Amygdala (tissue), 56 donors: ENCODE results near the gene NELL1.

ENCODE experiments used
- DNase-seq, 56 donors: peaks; one replicate each; lab custom pipeline; 2025; lab: John Stamatoyannopoulos, UW

Gene NELL1

DNA sequence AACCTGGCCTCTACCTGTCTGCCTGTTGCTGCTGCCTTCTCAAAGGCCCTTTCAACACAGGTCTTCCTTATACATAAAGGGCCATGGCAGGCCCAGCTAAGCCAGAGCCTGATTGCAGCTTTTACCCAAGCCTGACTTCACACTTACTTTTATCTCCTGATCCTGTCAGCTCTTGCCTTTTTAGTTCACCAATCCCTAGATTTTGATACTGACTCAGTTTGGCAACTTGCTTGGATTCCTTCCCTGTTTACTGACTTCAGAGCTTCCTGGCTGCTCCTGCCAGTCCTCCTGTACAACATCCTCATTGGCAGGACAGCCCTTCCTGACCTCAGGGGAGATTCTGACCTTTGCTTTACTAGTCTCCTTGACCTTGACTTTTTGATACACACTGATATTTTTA is 195.2 kb downstream of the NELL1 start:
- DNase-seq = no peak

DNA sequence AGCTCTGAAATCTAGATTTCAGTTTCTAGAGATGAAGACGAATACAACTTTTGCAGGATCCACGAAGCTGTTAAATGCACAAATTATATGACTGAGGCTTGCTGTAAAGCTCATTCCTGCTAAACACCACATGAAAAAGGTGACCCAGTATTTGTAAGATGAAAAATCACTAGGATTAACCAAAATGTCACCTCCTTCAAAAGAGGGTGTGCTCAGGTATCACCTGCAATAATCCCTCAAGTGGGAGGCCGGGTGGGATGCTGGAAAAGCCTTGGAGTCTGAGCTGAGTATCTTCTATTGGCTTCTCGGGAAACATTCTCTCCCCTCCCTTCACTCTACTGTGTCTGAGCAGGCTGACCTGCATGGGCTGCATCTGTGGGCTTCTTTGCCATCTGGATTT is 195.8 kb downstream of the NELL1 start:
- no peak for DNase-seq

- no peak for DNase-seq
Measured at GRCh38 chr11:20869123-20869522, 199.7 kb downstream of the NELL1 start.

DNA sequence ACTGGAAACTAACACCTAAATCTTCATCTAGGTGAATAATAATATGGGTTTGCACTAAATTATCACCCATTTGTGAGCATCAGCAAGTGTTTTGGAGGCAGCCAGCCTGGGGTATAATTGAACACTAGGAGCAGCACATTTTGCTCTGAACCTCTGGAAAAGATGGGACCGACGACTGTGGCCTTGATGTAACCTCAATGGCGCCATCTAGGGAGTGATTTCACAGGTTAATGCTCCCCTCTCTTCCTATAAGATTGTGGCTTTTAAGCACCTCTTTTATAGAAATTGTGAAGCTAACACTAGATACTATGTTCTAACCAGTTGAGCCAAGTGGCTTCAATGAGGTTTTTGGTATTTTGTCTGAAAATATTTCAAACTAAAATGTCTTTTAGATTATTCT is 203.7 kb downstream of the NELL1 start:
- peak in 3 of 56 donors; percentile 1 to 12 (median 11) for DNase-seq

- DNase-seq = no peak
Measured at GRCh38 chr11:20874358-20874757, 205.0 kb downstream of the NELL1 start.

GRCh38 chr11:20875889-20876288 is 206.5 kb downstream of the NELL1 start:
- no peak for DNase-seq

- DNase-seq = no peak
Measured at GRCh38 chr11:20876738-20877137, 207.4 kb downstream of the NELL1 start.

- no peak for DNase-seq
Measured at GRCh38 chr11:20880094-20880493, 210.7 kb downstream of the NELL1 start.

DNA sequence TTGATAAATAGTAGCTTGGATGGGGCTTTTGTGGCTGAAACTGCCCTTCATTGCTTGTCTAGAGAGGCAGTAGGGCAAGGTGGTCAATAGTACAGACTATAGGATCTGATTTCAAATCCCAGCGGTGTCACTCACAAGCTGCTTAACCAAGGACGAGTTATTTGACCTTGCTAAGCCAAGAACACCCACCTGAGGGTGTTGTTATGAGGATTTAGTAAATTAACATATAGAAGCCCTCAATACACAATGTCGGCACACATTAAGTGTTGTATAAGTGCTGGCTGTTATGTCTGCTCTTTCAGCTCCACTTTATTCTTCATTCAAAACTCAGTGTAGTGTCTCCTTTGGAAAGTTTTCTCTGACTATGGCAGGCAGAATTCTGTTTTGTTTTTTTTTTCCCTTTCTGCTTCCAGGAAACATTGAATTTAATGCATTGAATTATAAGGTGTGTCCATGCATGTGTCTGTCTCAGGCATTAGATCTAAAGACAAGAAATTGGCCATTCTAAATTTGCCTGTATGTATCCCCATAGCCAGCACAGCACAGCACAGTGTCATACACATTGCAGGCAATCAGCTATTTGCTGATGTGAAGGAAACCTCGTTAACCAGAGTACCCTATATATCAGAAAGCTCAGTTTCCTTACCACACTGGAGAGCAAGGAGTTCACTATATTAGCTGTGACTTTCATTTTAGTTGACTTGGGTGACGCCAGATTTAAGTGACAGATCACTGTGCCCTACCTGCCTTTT is 212.1 kb downstream of the NELL1 start:
- DNase-seq = no peak

GRCh38 chr11:20887137-20887536 is 217.8 kb downstream of the NELL1 start:
- DNase-seq = no peak

DNA sequence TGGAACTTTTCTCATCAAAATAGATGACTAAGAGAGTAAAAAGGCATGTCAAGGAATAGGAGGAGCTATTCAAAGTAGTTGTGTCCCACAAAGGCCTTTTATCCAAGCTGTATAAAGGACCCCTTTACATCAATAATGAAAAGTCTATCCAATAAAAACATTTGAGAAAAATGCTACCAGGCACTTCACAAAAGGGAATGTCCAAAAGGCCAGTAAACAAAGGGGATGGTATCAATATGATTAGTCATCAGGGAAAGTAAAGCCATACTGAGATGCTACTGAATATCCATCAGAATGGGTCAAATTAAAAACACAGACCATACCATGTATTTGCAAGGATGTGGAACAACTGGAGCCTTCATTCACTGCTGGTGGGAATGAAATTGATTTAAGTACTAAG is 224.9 kb downstream of the NELL1 start:
- DNase-seq = no peak

DNA sequence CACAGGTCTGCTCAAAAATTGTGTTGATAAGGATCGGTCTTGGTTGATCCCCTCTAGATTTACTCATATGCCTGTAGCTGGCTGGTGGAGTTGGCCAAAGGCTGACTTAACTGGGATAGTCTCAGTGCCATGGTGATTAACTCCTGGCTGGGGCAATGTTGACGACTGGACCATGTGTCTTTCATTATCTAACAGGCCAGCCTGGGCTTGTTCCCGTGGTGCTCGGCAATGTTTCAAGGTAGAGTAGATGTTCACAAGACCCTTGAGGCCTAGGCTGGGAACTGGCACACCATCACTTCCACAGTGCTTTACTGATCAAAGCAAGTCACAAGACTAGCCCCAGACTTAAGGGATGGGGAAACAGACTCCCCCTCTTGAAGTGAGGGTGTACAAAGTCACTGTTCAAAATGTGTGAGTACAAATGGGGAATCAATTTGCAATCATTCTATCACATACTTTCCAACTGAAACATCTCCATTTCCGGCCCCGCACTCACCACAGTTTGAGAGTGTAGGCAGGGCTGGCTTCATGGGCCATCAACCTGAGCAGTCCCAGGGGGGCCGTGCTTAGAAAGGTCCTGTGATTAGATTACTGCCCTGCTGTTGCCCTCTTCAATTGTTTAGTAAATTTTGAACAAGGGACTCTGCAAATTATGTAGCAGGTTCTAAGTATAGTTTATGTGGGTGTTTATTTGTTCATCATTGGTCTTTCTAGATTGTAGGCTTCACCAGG is 240.8 kb downstream of the NELL1 start:
- DNase-seq = no peak

DNA sequence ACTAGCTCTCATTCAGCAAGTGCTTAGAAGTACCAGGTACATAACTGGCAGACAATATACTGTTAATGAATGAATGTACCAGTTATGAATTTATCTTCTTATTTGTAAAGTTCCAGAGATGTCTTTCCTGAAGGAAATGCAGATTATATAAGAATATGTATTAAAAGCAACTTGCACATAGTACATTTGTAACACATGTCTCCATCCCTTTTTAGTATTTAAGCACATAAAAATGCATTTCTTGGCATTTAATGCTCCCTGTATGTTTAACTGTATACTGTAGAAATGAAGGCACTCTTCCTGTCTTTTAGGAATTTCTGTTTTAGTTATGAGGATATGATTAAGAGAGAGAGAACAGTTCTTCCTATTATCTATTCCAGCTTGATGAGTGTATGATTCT is 241.3 kb downstream of the NELL1 start:
- no peak for DNase-seq

DNA sequence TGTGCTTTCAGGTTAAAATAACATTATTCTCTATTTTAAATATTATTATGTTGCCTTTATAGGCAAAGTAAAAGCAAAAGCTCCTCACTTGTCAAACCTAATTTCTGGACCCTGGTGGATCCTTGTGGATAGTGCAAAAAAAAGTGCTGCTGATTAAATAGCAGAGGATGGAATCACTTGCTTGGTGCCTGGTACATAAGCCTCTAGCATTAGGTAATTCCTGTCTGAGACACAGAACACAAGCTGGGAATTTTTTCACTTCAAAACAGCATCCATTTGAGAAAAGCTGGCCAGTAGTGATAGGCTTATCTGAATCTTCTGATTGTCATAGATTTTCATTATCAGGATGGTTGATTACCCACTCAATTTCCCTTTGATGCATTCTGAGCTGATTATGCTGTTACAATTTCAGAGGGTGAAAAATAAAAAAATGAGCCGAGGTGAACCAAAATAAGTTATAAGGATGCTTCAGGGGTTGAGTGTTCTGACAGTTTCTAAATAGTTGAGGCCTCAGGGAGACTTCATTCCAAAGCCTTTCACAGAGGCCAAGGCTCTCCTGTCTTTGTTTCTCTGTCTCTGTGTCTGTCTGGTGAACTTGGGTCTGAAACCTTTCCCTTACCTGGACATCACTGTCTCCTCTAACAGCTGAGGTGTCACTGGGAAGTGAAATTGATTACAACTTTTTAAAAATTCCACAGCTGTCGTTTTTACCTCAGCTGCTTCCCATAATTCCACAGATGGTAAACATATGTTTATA is 242.9 kb downstream of the NELL1 start:
- no peak for DNase-seq

- DNase-seq = no peak
Measured at GRCh38 chr11:20912922-20913512, 243.6 kb downstream of the NELL1 start.

GRCh38 chr11:20917306-20917705 is 247.9 kb downstream of the NELL1 start:
- DNase-seq = no peak

DNA sequence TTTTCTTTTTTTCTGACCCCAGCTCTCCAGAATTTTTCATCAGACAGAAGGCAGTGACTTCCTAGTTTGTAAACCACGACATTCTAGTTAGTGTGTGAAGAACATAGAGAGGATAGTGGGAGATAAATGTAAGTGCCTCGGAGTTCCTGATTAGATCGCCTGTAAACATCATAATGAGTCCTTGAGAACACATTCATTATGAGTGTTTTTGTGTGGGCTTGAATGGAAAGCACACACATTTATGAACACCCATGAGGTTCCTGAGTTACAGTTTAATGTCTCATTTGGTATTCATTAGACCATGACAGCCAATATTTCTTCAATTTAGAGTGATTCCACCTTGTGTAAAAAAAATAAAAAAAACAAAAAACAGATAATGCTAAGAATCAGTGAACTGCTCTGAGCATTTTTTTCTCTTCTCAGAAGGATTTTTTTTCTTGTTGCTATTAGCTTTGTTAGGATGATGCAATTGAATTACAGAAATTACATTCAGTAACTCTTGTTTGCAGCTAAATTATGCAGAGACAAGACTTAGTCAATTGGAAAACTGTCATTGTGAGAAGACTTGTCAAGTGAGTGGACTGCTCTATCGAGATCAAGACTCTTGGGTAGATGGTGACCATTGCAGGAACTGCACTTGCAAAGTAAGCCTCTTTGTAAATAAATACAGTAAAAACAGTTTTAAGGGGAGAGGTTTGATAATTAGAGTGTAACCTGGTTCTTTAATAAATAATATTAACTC is 257.6 kb downstream of the NELL1 start:
- DNase-seq = no peak

DNA sequence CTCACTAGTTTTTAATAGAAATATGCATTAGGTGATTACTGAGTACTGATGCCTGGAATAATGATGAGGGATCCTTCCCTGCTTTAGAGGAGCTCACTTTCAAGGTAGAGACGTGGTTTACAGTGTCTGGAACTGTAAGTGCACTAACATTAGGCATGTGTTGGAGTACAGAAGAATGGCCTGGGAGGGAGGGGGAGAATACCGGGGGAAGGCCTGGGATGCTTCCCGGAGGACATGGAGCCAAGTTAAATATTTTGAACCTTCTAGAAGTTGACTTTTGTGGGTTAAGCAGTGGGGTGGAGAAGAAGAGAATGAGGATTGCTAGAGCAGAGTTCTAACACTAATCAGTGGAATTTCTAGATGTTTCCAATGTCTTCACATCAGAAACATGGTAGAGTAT is 261.6 kb downstream of the NELL1 start:
- no peak for DNase-seq

DNA sequence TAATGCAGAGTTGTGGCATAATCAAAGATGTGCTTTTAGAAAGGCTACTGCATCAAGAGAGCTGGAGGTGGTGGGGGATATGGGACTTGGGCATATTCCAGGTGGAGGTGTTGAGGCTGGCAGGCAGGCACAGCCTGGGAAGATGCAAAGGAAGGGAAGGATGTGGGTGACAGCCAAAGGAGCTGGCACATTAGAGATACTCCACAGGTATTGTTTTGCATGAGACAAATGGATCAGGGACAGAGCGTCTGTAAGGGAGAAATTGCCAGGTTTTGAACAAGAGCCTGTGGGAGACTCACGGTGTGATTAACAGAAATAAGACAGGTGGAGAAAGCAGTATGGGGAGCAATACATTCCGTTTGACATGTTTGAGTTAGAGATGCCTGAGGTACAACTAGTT is 263.7 kb downstream of the NELL1 start:
- no peak for DNase-seq

- DNase-seq = no peak
Measured at GRCh38 chr11:20933958-20934357, 264.6 kb downstream of the NELL1 start.
